K562 (cell line): Measurements from ENCODE around the gene CIB2.

Experiments used
- CHD4 ChIP-seq: fragments of 200-600 bp; sonication (generic); IDR thresholded peaks from 3 replicates; pipeline ENCODE4 v1.6.1; 2012; ENCODE audit warnings: low read depth, mild to moderate bottlenecking, mixed read lengths, low read length, inconsistent platforms; ENCODE audit not compliant: insufficient read depth, insufficient replicate concordance, poor library complexity, severe bottlenecking
- CTCF ChIP-seq, 3 experiments: IDR thresholded peaks in 2 of 3; conservative IDR thresholded peaks in 1 of 3; 2 replicates each; pipeline ENCODE4 v1.5.1; 2011 to 2012; ENCODE audit warnings: low read length in 3 of 3, mild to moderate bottlenecking in 3 of 3, control low read depth in 2 of 3, improper control_type of control experiment in 1 of 3, inconsistent platforms in 1 of 3, low read depth in 1 of 3, mixed read lengths in 1 of 3, moderate library complexity in 1 of 3; ENCODE audit not compliant: insufficient read depth in 2 of 3
- KLF1 ChIP-seq: fragments of 450-650 bp; IDR thresholded peaks from 2 replicates; pipeline ENCODE4 v1.6.1; 2016; ENCODE audit warnings: missing genetic modification characterization, missing compliant biosample characterization
- MED1 ChIP-seq: sonication (generic); formaldehyde crosslinking; IDR thresholded peaks from 2 replicates; pipeline ENCODE4 v1.8.1; 2023; ENCODE audit warnings: missing genetic modification reagents, borderline replicate concordance
- POLR2A ChIP-seq: fragments of 450-650 bp; conservative IDR thresholded peaks from 2 replicates; pipeline ENCODE4 v1.6.1; 2016
- POLR2AphosphoS2 ChIP-seq: IDR thresholded peaks from 2 replicates; pipeline ENCODE4 v1.6.1; 2012; ENCODE audit warnings: low read length, improper control_type of control experiment
- POLR2AphosphoS5 ChIP-seq: IDR thresholded peaks from 2 replicates; pipeline ENCODE4 v1.6.1; 2011; ENCODE audit warnings: mild to moderate bottlenecking, low read depth, low read length, moderate library complexity; ENCODE audit not compliant: control insufficient read depth, insufficient read depth
- RBFOX2 ChIP-seq: fragments of 200-400 bp; formaldehyde crosslinking; IDR thresholded peaks from 2 replicates; pipeline ENCODE4 v1.6.1; 2017; ENCODE audit warnings: low read depth, mild to moderate bottlenecking, low read length, moderate library complexity
- SMARCE1 ChIP-seq: fragments of 450-650 bp; IDR thresholded peaks from 2 replicates; pipeline ENCODE4 v1.7.1; 2016; ENCODE audit warnings: mild to moderate bottlenecking
- ZNF175 ChIP-seq: fragments of 200-800 bp; sonication (Bioruptor generic); IDR thresholded peaks from 2 replicates; pipeline ENCODE4 v1.6.1; 2016; ENCODE audit warnings: low read depth, mild to moderate bottlenecking, missing genetic modification characterization, missing compliant biosample characterization
- ZNF280A ChIP-seq: fragments of 450-650 bp; IDR thresholded peaks from 2 replicates; pipeline ENCODE4 v1.6.1; 2018; ENCODE audit warnings: mild to moderate bottlenecking, low read depth; ENCODE audit not compliant: partially characterized antibody
- ZNF384 ChIP-seq: IDR thresholded peaks from 2 replicates; pipeline ENCODE4 v1.6.1; 2012; ENCODE audit warnings: low read depth, low read length, improper control_type of control experiment

GRCh38 chr15:78055919-78056713, 75.1 kb downstream of the CIB2 start:
- no peak for TF ChIP-seq SMARCE1
- no peak for TF ChIP-seq POLR2AphosphoS5
- TF ChIP-seq ZNF280A, result no peak
- no peak for TF ChIP-seq POLR2A
- TF ChIP-seq ZNF384, result no peak
- TF ChIP-seq POLR2AphosphoS2, result no peak
- TF ChIP-seq RBFOX2, result no peak
- TF ChIP-seq KLF1 (tag), result no peak
- no peak for TF ChIP-seq ZNF175 (CRISPR knock-in tag)
- no peak for TF ChIP-seq CTCF (IDR thresholded peaks at IDR 0.05 in 2 of 3, conservative IDR thresholded peaks at IDR 0.05 in 1 of 3; ENCODE audit: insufficient read depth in 2 of 3, low read depth in 1 of 3, low read length in 3 of 3)
- TF ChIP-seq CHD4, result no peak
- TF ChIP-seq MED1, result no peak
